GM12878 (cell line): ENCODE measurements around the gene PGC. TPM values are rescaled to one million over a fixed set of nuclear protein-coding genes. Genes with fewer than 3 reads are reported as not detected.

Source experiments
- ATAC-seq: fragments of 200-7000 bp; cut with Tn5 transposase; 3 replicates; pipeline ENCODE4 v1.9.1; 2020; ENCODE audit warnings: mild to moderate bottlenecking, moderate library complexity
- BruUV-seq: library from RNA; stranded (reverse); fragments of 400-500 nt; replicated peaks from 2 replicates; lab custom pipeline; 2021; lab: Mats Ljungman, UMichigan
- CTCF ChIA-PET: fragments of 300-600 bp; sonication (Branson Sonifier 250); formaldehyde crosslinking; extraction: SDS; loops from one replicate; lab custom pipeline; 2021; ENCODE audit warnings: inconsistent platforms; lab: Yijun Ruan, JAX
- POLR2A ChIA-PET: fragments of 350-600 bp; formaldehyde crosslinking; extraction: SDS; loops from one replicate; lab custom pipeline; 2021; ENCODE audit warnings: inconsistent platforms; lab: Charles Lee
- RAD21 ChIA-PET: fragments of 300-600 bp; sonication (Branson Sonifier 250); formaldehyde crosslinking; loops from one replicate; lab custom pipeline; 2023; ENCODE audit warnings: antibody characterized with exemption; ENCODE audit not compliant: unreplicated experiment; lab: Charles Lee
- SMC1A ChIA-PET: fragments of 300-600 bp; sonication (Branson Sonifier 250); formaldehyde crosslinking; loops from one replicate; lab custom pipeline; 2023; ENCODE audit not compliant: unreplicated experiment, uncharacterized antibody; lab: Charles Lee
- DNase-seq: peaks from one replicate; pipeline ENCODE4 v3.0.0-alpha.2; 2011; ENCODE audit warnings: low read depth, low spot score
- FAIRE-seq: peaks from 3 replicates; lab custom pipeline; 2011; peaks lifted over from hg19 to GRCh38; lab: Jason Lieb, UNC
- H2AFZ ChIP-seq: 2 replicates; pipeline ENCODE4 v1.6.0; 2011; ENCODE audit warnings: low read depth, low read length, control low read depth; ENCODE audit not compliant: control insufficient read depth
- H3K27ac ChIP-seq: 2 replicates; pipeline ENCODE4 v1.5.1; 2011; ENCODE audit warnings: control low read depth; ENCODE audit not compliant: control insufficient read depth, insufficient read depth
- H3K27me3 ChIP-seq, 2 experiments: replicated peaks in 1 of 2; 2 replicates each; pipeline versions ENCODE4 v1.6.0 to v1.6.1; 2011; ENCODE audit warnings: low read length in 1 of 2; ENCODE audit not compliant: control insufficient read depth in 2 of 2, insufficient read depth in 2 of 2
- H3K36me3 ChIP-seq, 2 experiments: 2 replicates each; pipeline ENCODE4 v1.5.1; 2011; ENCODE audit warnings: low read length in 1 of 2; ENCODE audit not compliant: control insufficient read depth in 2 of 2, insufficient read depth in 2 of 2
- H3K4me1 ChIP-seq: 2 replicates; pipeline ENCODE4 v1.6.1; 2011; ENCODE audit warnings: mild to moderate bottlenecking, low read length, moderate library complexity, mixed read lengths; ENCODE audit not compliant: control insufficient read depth, insufficient read depth
- H3K4me2 ChIP-seq: 2 replicates; pipeline ENCODE4 v1.6.0; 2011; ENCODE audit warnings: control low read depth; ENCODE audit not compliant: control insufficient read depth, insufficient read depth
- H3K4me3 ChIP-seq: fragments of 200-600 bp; sonication (generic); 2 replicates; pipeline ENCODE4 v1.5.1; 2016
- H3K79me2 ChIP-seq: 2 replicates; pipeline ENCODE4 v1.6.0; 2011; ENCODE audit warnings: low read length; ENCODE audit not compliant: control insufficient read depth, insufficient read depth
- H3K9ac ChIP-seq: 2 replicates; pipeline ENCODE4 v1.8.0; 2011; ENCODE audit warnings: low read length, control low read depth, mixed read lengths; ENCODE audit not compliant: control insufficient read depth, insufficient read depth
- H3K9me3 ChIP-seq: replicated peaks from 3 replicates; pipeline ENCODE4 v1.5.1; 2011; ENCODE audit warnings: mild to moderate bottlenecking, low read length; ENCODE audit not compliant: control insufficient read depth, insufficient read depth
- H4K20me1 ChIP-seq: 2 replicates; pipeline ENCODE4 v1.6.0; 2011; ENCODE audit not compliant: control insufficient read depth, insufficient read depth
- BRCA1 ChIP-seq: IDR thresholded peaks from 2 replicates; pipeline ENCODE4 v1.6.1; 2011; ENCODE audit warnings: low read depth, low read length, improper control_type of control experiment
- EED ChIP-seq: sonication (generic); IDR thresholded peaks from 2 replicates; pipeline ENCODE4 v1.6.1; 2016; ENCODE audit warnings: antibody characterized with exemption, low read depth
- FOS ChIP-seq: IDR thresholded peaks from 3 replicates; pipeline ENCODE4 v1.6.1; 2011; ENCODE audit warnings: borderline replicate concordance; ENCODE audit not compliant: insufficient read length; ENCODE audit errors: extremely low read depth
- IRF4 ChIP-seq: IDR thresholded peaks from 2 replicates; pipeline ENCODE4 v1.6.1; 2011; ENCODE audit warnings: low read depth, low read length
- JUNB ChIP-seq: IDR thresholded peaks from 2 replicates; pipeline ENCODE4 v1.6.1; 2016; ENCODE audit warnings: antibody characterized with exemption, mild to moderate bottlenecking
- MYB ChIP-seq: fragments of 150-350 bp; IDR thresholded peaks from 2 replicates; pipeline ENCODE4 v1.6.1; 2014; ENCODE audit warnings: mild to moderate bottlenecking, low read depth, low read length, borderline replicate concordance
- NBN ChIP-seq: fragments of 450-650 bp; IDR thresholded peaks from 2 replicates; pipeline ENCODE4 v1.6.1; 2016
- NFYB ChIP-seq: IDR thresholded peaks from 2 replicates; pipeline ENCODE4 v1.6.1; 2011; ENCODE audit warnings: low read depth, mild to moderate bottlenecking, low read length, improper control_type of control experiment, moderate library complexity; ENCODE audit not compliant: insufficient read depth
- NR2C2 ChIP-seq: IDR thresholded peaks from 2 replicates; pipeline ENCODE4 v1.6.1; 2011; ENCODE audit warnings: borderline replicate concordance, low read depth; ENCODE audit not compliant: control insufficient read depth, insufficient read length
- NRF1 ChIP-seq: conservative IDR thresholded peaks from 2 replicates; pipeline ENCODE4 v1.6.1; 2011; ENCODE audit warnings: mild to moderate bottlenecking, low read depth, low read length, improper control_type of control experiment
- PKNOX1 ChIP-seq: fragments of 450-650 bp; IDR thresholded peaks from 2 replicates; pipeline ENCODE4 v1.6.1; 2016; ENCODE audit warnings: mild to moderate bottlenecking
- RBBP5 ChIP-seq: fragments of 200-600 bp; sonication (generic); conservative IDR thresholded peaks from 2 replicates; pipeline ENCODE4 v1.6.1; 2016
- SP1 ChIP-seq: IDR thresholded peaks from one replicate; pipeline ENCODE4 v1.6.1; 2011; ENCODE audit warnings: low read depth, low read length
- SPI1 ChIP-seq: IDR thresholded peaks from 2 replicates; pipeline ENCODE4 v1.6.1; 2011; ENCODE audit warnings: low read depth, mild to moderate bottlenecking, low read length, moderate library complexity, borderline replicate concordance; ENCODE audit not compliant: insufficient read depth
- SREBF2 ChIP-seq: IDR thresholded peaks from 2 replicates; pipeline ENCODE4 v1.6.1; 2012; ENCODE audit warnings: mild to moderate bottlenecking, low read length
- STAT1 ChIP-seq: fragments of 450-650 bp; conservative IDR thresholded peaks from 2 replicates; pipeline ENCODE4 v1.6.1; 2014; ENCODE audit warnings: antibody characterized with exemption, mild to moderate bottlenecking
- USF1 ChIP-seq: IDR thresholded peaks from 2 replicates; pipeline ENCODE4 v1.6.1; 2011; ENCODE audit warnings: borderline replicate concordance, low read depth, mild to moderate bottlenecking, moderate library complexity, mixed read lengths, low read length; ENCODE audit not compliant: insufficient read depth; ENCODE audit errors: extremely low read length
- WGBS: methylation state at CpG from one replicate; pipeline ENCODE4 v1.1.6; 2016; ENCODE audit warnings: low lambda C conversion rate; ENCODE audit not compliant: insufficient replicate concordance, insufficient coverage; ENCODE audit errors: missing lambda C conversion rate; 5-methylcytosine and 5-hydroxymethylcytosine counted together
- in situ Hi-C: fragments of 300-500 bp; cut with MboI; formaldehyde crosslinking; loops from 9 replicates; pipeline ENCODE4 v1.14.3; 2018; ENCODE audit warnings: mixed read lengths
- intact Hi-C: fragments of 100-400 bp; cut with micrococcal nuclease; formaldehyde crosslinking; loops from one replicate; pipeline ENCODE4 v1.14.2; 2022; ENCODE audit not compliant: unreplicated experiment
- polyA plus RNA-seq, 11 experiments: library from polyadenylated mRNA; depleted of rRNA in 4 of 11; unstranded in 6 of 11; stranded (reverse) in 5 of 11; fragments of >200 nt; fragmentation: Nextera tagmentation in 4 of 11; fragmentation: Illumina TruSeq in 1 of 11; extraction: Ambion mirVana in 4 of 11; extraction: Trizol in 1 of 11; gene quantifications; 1 replicate in 1 of 11; 2 replicates in 10 of 11; pipeline versions ENCODE4 v1.2.1 to v1.2.3, GENCODE V29; 2011 to 2016; ENCODE audit warnings: inconsistent platforms in 2 of 11, missing spikeins in 2 of 11, low read depth in 1 of 11
- total RNA-seq, 4 experiments: library from RNA; depleted of rRNA in 3 of 4; stranded (reverse); fragments of >200 nt in 3 of 4; fragmentation: Illumina TruSeq in 1 of 4; extraction: Trizol in 1 of 4; gene quantifications; 2 replicates each; pipeline versions ENCODE4 v1.2.1 to v1.2.3, GENCODE V29; 2013 to 2021

The PGC gene
- total and polyA plus RNA-seq, 10 of the 15 experiments (the other 5 are each of a cell fraction or from before 2014, with no cell fraction given), result 0.26 TPM; not detected in 9

GRCh38 chr6:41690541-41691330 is 56.5 kb downstream of the PGC start (continued):
- TF ChIP-seq EED, result no peak
- TF ChIP-seq NR2C2, result no peak
- no peak for TF ChIP-seq JUNB
- no peak for TF ChIP-seq SREBF2
- TF ChIP-seq FOS, result no peak
- TF ChIP-seq NFYB, result no peak
- TF ChIP-seq USF1, result no peak

- intact Hi-C loops, result no loop called here
- TF ChIP-seq NBN (no peak), BRCA1 (no peak), SPI1 (no peak), IRF4 (no peak), RBBP5 (no peak), PKNOX1 (no peak), NRF1 (no peak), STAT1 (no peak), MYB (no peak), SP1 (no peak), USF1 (no peak)
- TF ChIP-seq, all 136 proteins: peak for 0
- POLR2A ChIA-PET, result interaction anchor here (0.7 to 1.9 kb wide), 3 partner anchors 16 to 150 kb away, joined by 3 to 4 read pairs (median 3); no protein-coding TSS in a partner anchor
- Histone ChIP-seq H3K27ac (no peak overlapping the region), H2AFZ (no peak overlapping the region), H3K4me3 (no peak overlapping the region), H3K4me1 (no peaks in the 10 kb centered on the region), H3K79me2 (peaks cover 10% of the 10 kb centered on the region), H3K4me2 (no peak overlapping the region), H3K9ac (no peak overlapping the region), H3K27me3 (no peaks in the 10 kb centered on the region), H4K20me1 (no peaks in the 10 kb centered on the region; the same call in 1 of the 2 replicates), H3K9me3 (no peaks in the 10 kb centered on the region), H3K36me3 (peaks cover 17 to 41% of the 10 kb centered on the region in 2 experiments; a peak in 3 of 4 replicates)
- ATAC-seq (no peak), FAIRE-seq (no peak), DNase-seq (no peak)
- SMC1A ChIA-PET, result interaction anchor here (0.6 to 1.2 kb wide), 4 partner anchors 11 to 846 kb away, joined by 3 to 5 read pairs (median 4); no protein-coding TSS in a partner anchor
- no TSS peak for BruUV-seq
- CTCF ChIA-PET, result interaction anchor here (1.0 to 1.3 kb wide), 3 partner anchors 10 to 45 kb away, joined by 3 to 6 read pairs (median 4); no protein-coding TSS in a partner anchor
- RAD21 ChIA-PET, result interaction anchor here (1.3 to 2.2 kb wide), 2 partner anchors 16 to 44 kb away, joined by 4 to 7 read pairs; no protein-coding TSS in a partner anchor
- in situ Hi-C loops, result loop anchor here (10.0 kb wide), 1 partner anchor 85 kb away; no protein-coding TSS in a partner anchor
- 74% methylated on average over 9 of the region's 9 CpGs for WGBS
Measured at GRCh38 chr6:41689171-41690008, 57.8 kb downstream of the PGC start.
